ENCODE measurements around the gene AFF2.

Gene AFF2

GRCh38 chrX:148537556-148538182, 37.3 kb downstream of the AFF2 start:
- DNase-seq = no peak

- no peak for DNase-seq
These were observed 38.2 kb downstream of the AFF2 start for GRCh38 chrX:148538582-148538981.

- DNase-seq = no peak
These were observed 39.7 kb downstream of the AFF2 start for GRCh38 chrX:148540114-148540513.

- no peak for DNase-seq
These were observed 40.5 kb downstream of the AFF2 start for GRCh38 chrX:148540671-148541583.

GRCh38 chrX:148541584-148541940, 41.1 kb downstream of the AFF2 start:
- no peak for DNase-seq

- DNase-seq = no peak
These were observed 42.3 kb downstream of the AFF2 start for GRCh38 chrX:148542481-148543255.

- no peak for DNase-seq
These were observed 52.4 kb downstream of the AFF2 start for GRCh38 chrX:148552775-148553174.

GRCh38 chrX:148555101-148555500, 54.7 kb downstream of the AFF2 start:
- DNase-seq = no peak

GRCh38 chrX:148555571-148556243, 55.3 kb downstream of the AFF2 start:
- no peak for DNase-seq

- no peak for DNase-seq
These were observed 56.1 kb downstream of the AFF2 start for GRCh38 chrX:148556498-148556897.

GRCh38 chrX:148562846-148563245, 62.4 kb downstream of the AFF2 start:
- no peak for DNase-seq

- DNase-seq = no peak
These were observed 66.8 kb downstream of the AFF2 start for GRCh38 chrX:148567229-148567628.

GRCh38 chrX:148567779-148568178, 67.4 kb downstream of the AFF2 start:
- DNase-seq = no peak

- DNase-seq = no peak
These were observed 68.3 kb downstream of the AFF2 start for GRCh38 chrX:148568763-148569162.

- no peak for DNase-seq
These were observed 71.9 kb downstream of the AFF2 start for GRCh38 chrX:148572337-148572736.

GRCh38 chrX:148573119-148573518, 72.7 kb downstream of the AFF2 start:
- DNase-seq = no peak

- no peak for DNase-seq
These were observed 74.0 kb downstream of the AFF2 start for GRCh38 chrX:148574237-148574973.

GRCh38 chrX:148576396-148576795, 76.0 kb downstream of the AFF2 start:
- DNase-seq = no peak

- DNase-seq = no peak
These were observed 77.3 kb downstream of the AFF2 start for GRCh38 chrX:148577741-148578140.

- DNase-seq = no peak
These were observed 79.6 kb downstream of the AFF2 start for GRCh38 chrX:148580016-148580415.

GRCh38 chrX:148582353-148582752, 81.9 kb downstream of the AFF2 start:
- no peak for DNase-seq

- DNase-seq = no peak
These were observed 88.4 kb downstream of the AFF2 start for GRCh38 chrX:148588649-148589310.
